ENCODE data around the gene DLGAP3. TPM values are rescaled to one million over a fixed set of nuclear protein-coding genes. Genes with fewer than 3 reads are reported as not detected.

DLGAP3 gene
- polyA plus RNA-seq, 2 of the 4 experiments (the other 2 are of a cell fraction): 0.05 TPM; not detected in 1

- H3K9me3 ChIP-seq: no peaks in the 10 kb centered on the region
- DNase-seq (ENCODE audit: low read depth in 1 of 2, low spot score in 1 of 2): no peak
- TF ChIP-seq HOXB13 (CRISPR knock-in tag; IDR thresholded peaks at IDR 0.05; ENCODE audit: low read depth) (no peak), HDAC2 (IDR thresholded peaks at IDR 0.05) (no peak), EP300 (IDR thresholded peaks at IDR 0.05) (no peak), HES2 (IDR thresholded peaks at IDR 0.05) (no peak), FOSB (CRISPR knock-in tag; IDR thresholded peaks at IDR 0.05) (no peak), MYC (IDR thresholded peaks at IDR 0.05; ENCODE audit: borderline replicate concordance, low read length) (no peak), HOXA7 (CRISPR knock-in tag; IDR thresholded peaks at IDR 0.05) (no peak), PHF8 (IDR thresholded peaks at IDR 0.05; ENCODE audit: borderline replicate concordance, low read depth) (no peak), EHMT2 (IDR thresholded peaks at IDR 0.05; ENCODE audit: low read depth) (no peak), EHF (CRISPR knock-in tag; IDR thresholded peaks at IDR 0.05) (no peak), MAFK (IDR thresholded peaks at IDR 0.05; ENCODE audit: partially characterized antibody) (no peak), NFE2L2 (conservative IDR thresholded peaks at IDR 0.05; ENCODE audit: low read length) (no peak), BCL3 (IDR thresholded peaks at IDR 0.05) (no peak), ZSCAN20 (CRISPR knock-in tag; IDR thresholded peaks at IDR 0.05) (no peak), NPAS2 (CRISPR knock-in tag; IDR thresholded peaks at IDR 0.05; ENCODE audit: borderline replicate concordance) (no peak), ESRRA (IDR thresholded peaks at IDR 0.05; ENCODE audit: borderline replicate concordance, low read length) (no peak), MAZ (IDR thresholded peaks at IDR 0.05; ENCODE audit: borderline replicate concordance, low read depth, low read length) (no peak)
- TF ChIP-seq, protein P1, sequence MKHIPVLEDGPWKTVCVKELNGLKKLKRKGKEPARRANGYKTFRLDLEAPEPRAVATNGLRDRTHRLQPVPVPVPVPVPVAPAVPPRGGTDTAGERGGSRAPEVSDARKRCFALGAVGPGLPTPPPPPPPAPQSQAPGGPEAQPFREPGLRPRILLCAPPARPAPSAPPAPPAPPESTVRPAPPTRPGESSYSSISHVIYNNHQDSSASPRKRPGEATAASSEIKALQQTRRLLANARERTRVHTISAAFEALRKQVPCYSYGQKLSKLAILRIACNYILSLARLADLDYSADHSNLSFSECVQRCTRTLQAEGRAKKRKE (CRISPR knock-in tag; IDR thresholded peaks at IDR 0.05; ENCODE audit: low read depth): no peak
- no peak for FAIRE-seq
- H3K4me1 ChIP-seq: no peaks in the 10 kb centered on the region
- no peak for ATAC-seq
- ChIA-PET CTCF (interaction anchor here (1.0 to 1.1 kb wide), 2 partner anchors 15 to 35 kb away, joined by 3 read pairs; no protein-coding TSS in a partner anchor), POLR2A (no interaction called here)
- no peak overlapping the region for H3K4me2 ChIP-seq
- H3K4me3 ChIP-seq: no peak overlapping the region
- no peak overlapping the region for H3K27ac ChIP-seq
Measured at GRCh38 chr1:34816332-34816731, 113.1 kb downstream of the DLGAP3 start.

Other genes with a start within 250 kb of the DLGAP3 start
- gene GJB5, start 174.6 kb downstream of the DLGAP3 start, polyA plus RNA-seq (2011; rRNA removed): 0.11 and 0.16 TPM in 2 replicates
- gene GJB5, start 174.6 kb downstream of the DLGAP3 start, polyA plus RNA-seq (2017; fragmentation: RNase III; extraction: RNeasy Plus Mini Kit Qiagen cat#74134 plus additional on column Dnase treatment): 0.09 to 0.15 TPM in 2 of 3 replicates, not detected in the other
- gene GJB4, start 169.9 kb downstream of the DLGAP3 start, polyA plus RNA-seq (2011; rRNA removed): 0.07 TPM in 1 of 2 replicates, not detected in the other
- gene GJB4, start 169.9 kb downstream of the DLGAP3 start, polyA plus RNA-seq (2017; fragmentation: RNase III; extraction: RNeasy Plus Mini Kit Qiagen cat#74134 plus additional on column Dnase treatment): 0.04 to 0.07 TPM in 2 of 3 replicates, not detected in the other
- 0.50 and 0.81 TPM in 2 replicates for gene GJB3, start 148.4 kb downstream of the DLGAP3 start, polyA plus RNA-seq (2011; rRNA removed)
- gene GJB3, start 148.4 kb downstream of the DLGAP3 start, polyA plus RNA-seq (2017; fragmentation: RNase III; extraction: RNeasy Plus Mini Kit Qiagen cat#74134 plus additional on column Dnase treatment): 0.75 to 0.84 TPM (median 0.76 TPM) in 3 replicates
- gene GJA4, start 136.7 kb downstream of the DLGAP3 start, polyA plus RNA-seq (2011; rRNA removed): not detected in 2 replicates
- gene GJA4, start 136.7 kb downstream of the DLGAP3 start, polyA plus RNA-seq (2017; fragmentation: RNase III; extraction: RNeasy Plus Mini Kit Qiagen cat#74134 plus additional on column Dnase treatment): not detected in 3 replicates
- gene SMIM12, start 69.9 kb downstream of the DLGAP3 start, polyA plus RNA-seq (2011; rRNA removed): 34.6 and 35.8 TPM in 2 replicates
- 34.5 to 37.5 TPM (median 34.6 TPM) in 3 replicates for gene SMIM12, start 69.9 kb downstream of the DLGAP3 start, polyA plus RNA-seq (2017; fragmentation: RNase III; extraction: RNeasy Plus Mini Kit Qiagen cat#74134 plus additional on column Dnase treatment)
- 27.2 and 31.8 TPM in 2 replicates for gene TMEM35B, start 55.7 kb upstream of the DLGAP3 start, polyA plus RNA-seq (2011; rRNA removed)
- 12.6 to 16.8 TPM (median 13.3 TPM) in 3 replicates for gene TMEM35B, start 55.7 kb upstream of the DLGAP3 start, polyA plus RNA-seq (2017; fragmentation: RNase III; extraction: RNeasy Plus Mini Kit Qiagen cat#74134 plus additional on column Dnase treatment)
- 9.7 and 10.9 TPM in 2 replicates for gene ZMYM6, start 102.3 kb upstream of the DLGAP3 start, polyA plus RNA-seq (2011; rRNA removed)
- 4.4 to 5.4 TPM (median 4.5 TPM) in 3 replicates for gene ZMYM6, start 102.3 kb upstream of the DLGAP3 start, polyA plus RNA-seq (2017; fragmentation: RNase III; extraction: RNeasy Plus Mini Kit Qiagen cat#74134 plus additional on column Dnase treatment)
- 14.4 and 16.8 TPM in 2 replicates for gene ZMYM1, start 149.7 kb upstream of the DLGAP3 start, polyA plus RNA-seq (2011; rRNA removed)
- 5.6 to 7.3 TPM (median 6.5 TPM) in 3 replicates for gene ZMYM1, start 149.7 kb upstream of the DLGAP3 start, polyA plus RNA-seq (2017; fragmentation: RNase III; extraction: RNeasy Plus Mini Kit Qiagen cat#74134 plus additional on column Dnase treatment)

Data from A549 (cell line).